PC-3 (cell line): ENCODE measurements around the gene DNAJC4. TPM values are rescaled to one million over a fixed set of nuclear protein-coding genes. Genes with fewer than 3 reads are reported as not detected.
A peak's percentile ranks its signal among the peaks of the same experiment; 100 is the strongest.

ENCODE experiments used
- ATAC-seq: fragments of 200-7000 bp; cut with Tn5 transposase; 2 replicates; pipeline ENCODE4 v1.9.1; 2020; ENCODE audit warnings: mild to moderate bottlenecking, moderate library complexity
- BruUV-seq: library from RNA; stranded (reverse); fragments of 400-500 nt; replicated peaks from 2 replicates; lab custom pipeline; 2021; lab: Mats Ljungman, UMichigan
- CTCF ChIA-PET: fragments of 300-600 bp; sonication (Branson Sonifier 250); formaldehyde crosslinking; loops from one replicate; lab custom pipeline; 2022; ENCODE audit warnings: antibody characterized with exemption; lab: Charles Lee
- POLR2A ChIA-PET: fragments of 300-600 bp; sonication (Branson Sonifier 250); formaldehyde crosslinking; loops from one replicate; lab custom pipeline; 2022; ENCODE audit warnings: antibody characterized with exemption; ENCODE audit not compliant: unreplicated experiment; lab: Charles Lee
- DNase-seq: peaks from one replicate; pipeline ENCODE4 v3.0.0-alpha.2; 2015
- H2AFZ ChIP-seq: fragments of 300-600 bp; sonication (generic); 2 replicates; pipeline ENCODE4 v1.6.0; 2016; ENCODE audit warnings: antibody characterized with exemption, low read length
- H3F3A ChIP-seq: fragments of 300-600 bp; sonication (generic); one replicate; pipeline ENCODE4 v1.6.0; 2017; ENCODE audit warnings: antibody characterized with exemption, low read length, control low read depth, mild to moderate bottlenecking; ENCODE audit not compliant: unreplicated experiment
- H3K27ac ChIP-seq: fragments of 300-600 bp; sonication (generic); 2 replicates; pipeline ENCODE4 v1.5.1; 2016; ENCODE audit warnings: mild to moderate bottlenecking, low read length
- H3K27me3 ChIP-seq: fragments of 300-600 bp; sonication (generic); 2 replicates; pipeline ENCODE4 v1.6.1; 2016; ENCODE audit warnings: low read length, mixed read lengths
- H3K36me3 ChIP-seq: fragments of 300-600 bp; sonication (generic); 2 replicates; pipeline ENCODE4 v1.6.1; 2016; ENCODE audit warnings: low read depth, mixed run types, low read length, mixed read lengths
- H3K4me1 ChIP-seq: fragments of 300-600 bp; sonication (generic); 2 replicates; pipeline ENCODE4 v1.5.1; 2016; ENCODE audit warnings: low read length; ENCODE audit not compliant: insufficient read depth
- H3K4me2 ChIP-seq: fragments of 300-600 bp; sonication (generic); 2 replicates; pipeline ENCODE4 v1.6.0; 2016; ENCODE audit warnings: low read length
- H3K4me3 ChIP-seq: fragments of 300-600 bp; sonication (generic); 2 replicates; pipeline ENCODE4 v1.5.1; 2016; ENCODE audit warnings: mild to moderate bottlenecking, low read length, mixed read lengths
- H3K79me2 ChIP-seq: fragments of 300-600 bp; sonication (generic); 2 replicates; pipeline ENCODE4 v1.6.1; 2017; ENCODE audit warnings: low read length, mixed read lengths
- H3K9ac ChIP-seq: fragments of 300-600 bp; sonication (generic); 2 replicates; pipeline ENCODE4 v1.6.0; 2016; ENCODE audit warnings: mild to moderate bottlenecking, low read length
- H3K9me2 ChIP-seq: fragments of 300-600 bp; sonication (generic); replicated peaks from 2 replicates; pipeline ENCODE4 v1.6.1; 2016; ENCODE audit warnings: mixed run types, low read length, mixed read lengths
- H3K9me3 ChIP-seq: fragments of 300-600 bp; sonication (generic); 2 replicates; pipeline ENCODE4 v1.6.1; 2016; ENCODE audit warnings: low read length, mixed read lengths
- H4K20me1 ChIP-seq: fragments of 300-600 bp; sonication (generic); 2 replicates; pipeline ENCODE4 v1.6.1; 2016; ENCODE audit warnings: low read length, mixed read lengths
- CTCF ChIP-seq: fragments of 300-600 bp; sonication (generic); conservative IDR thresholded peaks from 2 replicates; pipeline ENCODE4 v1.5.1; 2017; ENCODE audit warnings: antibody characterized with exemption, low read depth, mild to moderate bottlenecking, low read length
- EZH2 ChIP-seq: fragments of 300-600 bp; sonication (generic); IDR thresholded peaks from one replicate; pipeline ENCODE4 v1.6.1; 2017; ENCODE audit warnings: antibody characterized with exemption, mild to moderate bottlenecking, low read length; ENCODE audit not compliant: unreplicated experiment
- EZH2phosphoT487 ChIP-seq: fragments of 300-600 bp; sonication (generic); IDR thresholded peaks from 2 replicates; pipeline ENCODE4 v1.6.1; 2018; ENCODE audit warnings: mild to moderate bottlenecking, antibody characterized with exemption, low read length, borderline replicate concordance
- intact Hi-C: fragments of 100-400 bp; cut with micrococcal nuclease; formaldehyde crosslinking; loops from 2 replicates; pipeline ENCODE4 v1.9.0; 2023
- total RNA-seq: library from RNA; depleted of rRNA; stranded (reverse); fragments of >200 nt; gene quantifications from 2 replicates; pipeline ENCODE4 v1.2.3, GENCODE V29; 2014

The DNAJC4 gene
- total RNA-seq, 1 experiment from 2014 or later = 25.4 TPM

- Histone ChIP-seq H3K4me3 (peak overlapping the region; percentile 85), H3K4me2 (peak overlapping the region; percentile 98), H3K36me3 (peaks cover 21% of the 10 kb centered on the region), H3K9me3 (no peaks in the 10 kb centered on the region), H3K9me2 (no peaks in the 10 kb centered on the region), H3K27me3 (no peaks in the 10 kb centered on the region), H3K79me2 (peaks cover 25% of the 10 kb centered on the region), H3K4me1 (peaks cover 25% of the 10 kb centered on the region), H3K9ac (no peak overlapping the region), H4K20me1 (no peaks in the 10 kb centered on the region; the same call in 1 of the 2 replicates), H3K27ac (no peak overlapping the region), H2AFZ (no peak overlapping the region), H3F3A (no peaks in the 10 kb centered on the region)
- POLR2A ChIA-PET = no interaction called here
- intact Hi-C loops = no loop called here
- ATAC-seq = no peak
- no peak for DNase-seq
- CTCF ChIA-PET = interaction anchor here (0.6 kb wide), 2 partner anchors 12 to 93 kb away, joined by 3 read pairs; partner anchors contain the start of gene FKBP2
- BruUV-seq = TSS peak; percentile 9
- TF ChIP-seq EZH2 (no peak), EZH2phosphoT487 (no peak), CTCF (no peak)
Measured at GRCh38 chr11:64253043-64253442, 22.7 kb downstream of the DNAJC4 start.

DNA sequence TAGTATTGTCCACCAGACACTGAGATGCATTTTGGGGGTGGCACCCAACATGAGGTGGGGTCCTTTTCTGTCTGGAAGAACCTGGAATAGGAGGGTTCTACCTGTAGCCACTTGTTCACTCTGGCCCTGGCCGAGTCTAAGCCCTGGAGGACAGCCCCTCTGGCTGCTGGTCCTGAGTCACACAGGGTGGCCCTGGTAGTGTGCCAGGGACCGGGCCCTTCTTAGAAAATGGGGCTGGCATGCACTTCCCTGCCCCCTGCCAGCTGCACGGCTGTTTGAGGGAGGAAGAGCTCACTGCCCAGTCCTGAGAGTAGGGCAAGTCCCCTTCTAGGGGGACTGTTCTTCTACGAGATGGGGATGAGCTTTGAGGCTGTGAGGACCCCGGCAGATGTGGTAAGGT lies 23.1 kb downstream of the DNAJC4 start:
- no peak overlapping the region for H2AFZ ChIP-seq
- H3K4me1 ChIP-seq = peaks cover 25% of the 10 kb centered on the region
- peak overlapping the region; percentile 85; the same call in 1 of the 2 replicates for H3K4me3 ChIP-seq
- peaks cover 25% of the 10 kb centered on the region for H3K79me2 ChIP-seq
- no peaks in the 10 kb centered on the region for H3K9me2 ChIP-seq
- intact Hi-C loops = no loop called here
- DNase-seq (peak; percentile 44), ATAC-seq (no peak)
- H3K4me2 ChIP-seq = peak overlapping the region; percentile 98
- no peaks in the 10 kb centered on the region; the same call in 1 of the 2 replicates for H4K20me1 ChIP-seq
- BruUV-seq = no TSS peak
- no peak overlapping the region for H3K9ac ChIP-seq
- H3K9me3 ChIP-seq = no peaks in the 10 kb centered on the region
- peaks cover 21% of the 10 kb centered on the region for H3K36me3 ChIP-seq
- TF ChIP-seq EZH2phosphoT487 (no peak), CTCF (no peak), EZH2 (no peak)
- ChIA-PET POLR2A (no interaction called here), CTCF (interaction anchor here (0.6 kb wide), 1 partner anchor 93 kb away, joined by 3 read pairs; no protein-coding TSS in a partner anchor)
- H3F3A ChIP-seq = no peaks in the 10 kb centered on the region
- no peak overlapping the region for H3K27ac ChIP-seq
- no peaks in the 10 kb centered on the region for H3K27me3 ChIP-seq

GRCh38 chr11:64254326-64254725 lies 24.0 kb downstream of the DNAJC4 start:
- no peak overlapping the region for H3K27ac ChIP-seq
- no peaks in the 10 kb centered on the region for H3K27me3 ChIP-seq
- peaks cover 25% of the 10 kb centered on the region for H3K36me3 ChIP-seq
- TF ChIP-seq CTCF (no peak), EZH2phosphoT487 (no peak), EZH2 (no peak)
- intact Hi-C loops = no loop called here
- ATAC-seq (no peak), DNase-seq (no peak)
- H3F3A ChIP-seq = no peaks in the 10 kb centered on the region
- H3K9me2 ChIP-seq = no peaks in the 10 kb centered on the region
- no peak overlapping the region for H3K9ac ChIP-seq
- no TSS peak for BruUV-seq
- H3K79me2 ChIP-seq = peaks cover 25% of the 10 kb centered on the region
- POLR2A ChIA-PET = interaction anchor here (0.5 kb wide), 1 partner anchor 10 kb away, joined by 12 read pairs; no protein-coding TSS in a partner anchor
- CTCF ChIA-PET = no interaction called here
- no peak overlapping the region for H2AFZ ChIP-seq
- no peaks in the 10 kb centered on the region; the same call in 1 of the 2 replicates for H4K20me1 ChIP-seq
- no peak overlapping the region for H3K4me2 ChIP-seq
- H3K4me1 ChIP-seq = peaks cover 25% of the 10 kb centered on the region
- no peak overlapping the region for H3K4me3 ChIP-seq
- H3K9me3 ChIP-seq = no peaks in the 10 kb centered on the region
